ENCODE data around the gene AMIGO2.

The AMIGO2 gene

DNA sequence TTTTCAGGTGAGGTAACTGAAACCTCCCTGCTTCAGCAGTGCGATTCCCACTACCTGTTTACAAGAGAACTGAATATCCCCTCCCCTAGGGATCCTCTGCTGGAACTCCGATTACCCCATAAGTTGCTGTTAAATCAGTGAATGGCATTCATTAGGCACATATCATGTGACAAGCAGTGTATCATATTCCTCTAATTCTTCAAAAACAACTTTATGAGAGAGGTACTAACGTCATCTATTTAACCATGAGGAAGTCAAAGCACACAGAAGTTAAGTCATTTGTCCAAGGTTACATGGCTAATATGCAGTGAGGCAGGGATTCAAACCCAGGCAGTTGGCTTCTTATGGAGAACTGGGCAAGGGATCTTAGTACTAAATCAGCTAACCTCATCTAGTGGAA, 44.3 kb downstream of the AMIGO2 start (continued):
- TF ChIP-seq, protein P1, sequence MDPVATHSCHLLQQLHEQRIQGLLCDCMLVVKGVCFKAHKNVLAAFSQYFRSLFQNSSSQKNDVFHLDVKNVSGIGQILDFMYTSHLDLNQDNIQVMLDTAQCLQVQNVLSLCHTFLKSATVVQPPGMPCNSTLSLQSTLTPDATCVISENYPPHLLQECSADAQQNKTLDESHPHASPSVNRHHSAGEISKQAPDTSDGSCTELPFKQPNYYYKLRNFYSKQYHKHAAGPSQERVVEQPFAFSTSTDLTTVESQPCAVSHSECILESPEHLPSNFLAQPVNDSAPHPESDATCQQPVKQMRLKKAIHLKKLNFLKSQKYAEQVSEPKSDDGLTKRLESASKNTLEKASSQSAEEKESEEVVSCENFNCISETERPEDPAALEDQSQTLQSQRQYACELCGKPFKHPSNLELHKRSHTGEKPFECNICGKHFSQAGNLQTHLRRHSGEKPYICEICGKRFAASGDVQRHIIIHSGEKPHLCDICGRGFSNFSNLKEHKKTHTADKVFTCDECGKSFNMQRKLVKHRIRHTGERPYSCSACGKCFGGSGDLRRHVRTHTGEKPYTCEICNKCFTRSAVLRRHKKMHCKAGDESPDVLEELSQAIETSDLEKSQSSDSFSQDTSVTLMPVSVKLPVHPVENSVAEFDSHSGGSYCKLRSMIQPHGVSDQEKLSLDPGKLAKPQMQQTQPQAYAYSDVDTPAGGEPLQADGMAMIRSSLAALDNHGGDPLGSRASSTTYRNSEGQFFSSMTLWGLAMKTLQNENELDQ (tag by site-specific recombination; IDR thresholded peaks at IDR 0.05; ENCODE audit: low read depth): no peak
- TF ChIP-seq ZNF341 (tag by site-specific recombination; IDR thresholded peaks at IDR 0.05; ENCODE audit: low read depth) (no peak), WT1 (tag by site-specific recombination; IDR thresholded peaks at IDR 0.05) (0 out of 2 replicates have a peak, but pooled peaks have one; percentile 37), KLF9 (tag by site-specific recombination; IDR thresholded peaks at IDR 0.05; ENCODE audit: low read depth) (no peak), ZNF23 (tag by site-specific recombination; IDR thresholded peaks at IDR 0.05; ENCODE audit: borderline replicate concordance) (no peak), ZNF610 (tag by site-specific recombination; IDR thresholded peaks at IDR 0.05; ENCODE audit: borderline replicate concordance) (no peak), ZNF266 (tag by site-specific recombination; IDR thresholded peaks at IDR 0.05; ENCODE audit: low read depth) (no peak), ZNF76 (tag by site-specific recombination; IDR thresholded peaks at IDR 0.05; ENCODE audit: borderline replicate concordance, low read depth) (no peak), ZNF350 (tag by site-specific recombination; IDR thresholded peaks at IDR 0.05) (no peak), ZNF529 (tag by site-specific recombination; IDR thresholded peaks at IDR 0.05; ENCODE audit: insufficient replicate concordance) (no peak), TCF7L2 (IDR thresholded peaks at IDR 0.05; ENCODE audit: borderline replicate concordance, low read depth, low read length) (no peak), ZNF292 (tag by site-specific recombination; IDR thresholded peaks at IDR 0.05; ENCODE audit: borderline replicate concordance, low read depth) (no peak), ZNF146 (tag by site-specific recombination; IDR thresholded peaks at IDR 0.05) (no peak), ZNF664 (tag by site-specific recombination; IDR thresholded peaks at IDR 0.05) (no peak), ZFP37 (tag by site-specific recombination; IDR thresholded peaks at IDR 0.05) (no peak), TRIM28 (IDR thresholded peaks at IDR 0.05; ENCODE audit: borderline replicate concordance, low read length) (no peak; the same call in 1 of the 2 replicates), MEIS1 (CRISPR knock-in tag; IDR thresholded peaks at IDR 0.05; ENCODE audit: borderline replicate concordance) (no peak), ZNF660 (tag by site-specific recombination; IDR thresholded peaks at IDR 0.05) (no peak), GFI1B (tag by site-specific recombination; IDR thresholded peaks at IDR 0.05) (no peak), ZNF10 (tag by site-specific recombination; IDR thresholded peaks at IDR 0.05) (peak; percentile 80), ZNF596 (tag by site-specific recombination; IDR thresholded peaks at IDR 0.05) (no peak), ZNF169 (tag by site-specific recombination; IDR thresholded peaks at IDR 0.05) (no peak), ZFP69B (tag by site-specific recombination; IDR thresholded peaks at IDR 0.05) (no peak), BCL11A (tag by site-specific recombination; IDR thresholded peaks at IDR 0.05; ENCODE audit: low read depth) (0 out of 2 replicates have a peak, but pooled peaks have one; percentile 19)
- TF ChIP-seq, protein P2, sequence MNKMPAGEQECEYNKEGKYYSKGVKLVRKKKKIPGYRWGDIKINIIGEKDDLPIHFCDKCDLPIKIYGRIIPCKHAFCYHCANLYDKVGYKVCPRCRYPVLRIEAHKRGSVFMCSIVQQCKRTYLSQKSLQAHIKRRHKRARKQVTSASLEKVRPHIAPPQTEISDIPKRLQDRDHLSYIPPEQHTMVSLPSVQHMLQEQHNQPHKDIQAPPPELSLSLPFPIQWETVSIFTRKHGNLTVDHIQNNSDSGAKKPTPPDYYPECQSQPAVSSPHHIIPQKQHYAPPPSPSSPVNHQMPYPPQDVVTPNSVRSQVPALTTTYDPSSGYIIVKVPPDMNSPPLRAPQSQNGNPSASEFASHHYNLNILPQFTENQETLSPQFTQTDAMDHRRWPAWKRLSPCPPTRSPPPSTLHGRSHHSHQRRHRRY (tag by site-specific recombination; IDR thresholded peaks at IDR 0.05): no peak
- TF ChIP-seq, protein P3, sequence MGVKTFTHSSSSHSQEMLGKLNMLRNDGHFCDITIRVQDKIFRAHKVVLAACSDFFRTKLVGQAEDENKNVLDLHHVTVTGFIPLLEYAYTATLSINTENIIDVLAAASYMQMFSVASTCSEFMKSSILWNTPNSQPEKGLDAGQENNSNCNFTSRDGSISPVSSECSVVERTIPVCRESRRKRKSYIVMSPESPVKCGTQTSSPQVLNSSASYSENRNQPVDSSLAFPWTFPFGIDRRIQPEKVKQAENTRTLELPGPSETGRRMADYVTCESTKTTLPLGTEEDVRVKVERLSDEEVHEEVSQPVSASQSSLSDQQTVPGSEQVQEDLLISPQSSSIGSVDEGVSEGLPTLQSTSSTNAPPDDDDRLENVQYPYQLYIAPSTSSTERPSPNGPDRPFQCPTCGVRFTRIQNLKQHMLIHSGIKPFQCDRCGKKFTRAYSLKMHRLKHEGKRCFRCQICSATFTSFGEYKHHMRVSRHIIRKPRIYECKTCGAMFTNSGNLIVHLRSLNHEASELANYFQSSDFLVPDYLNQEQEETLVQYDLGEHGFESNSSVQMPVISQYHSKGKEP (tag by site-specific recombination; IDR thresholded peaks at IDR 0.05): no peak
- TF ChIP-seq, protein P4, sequence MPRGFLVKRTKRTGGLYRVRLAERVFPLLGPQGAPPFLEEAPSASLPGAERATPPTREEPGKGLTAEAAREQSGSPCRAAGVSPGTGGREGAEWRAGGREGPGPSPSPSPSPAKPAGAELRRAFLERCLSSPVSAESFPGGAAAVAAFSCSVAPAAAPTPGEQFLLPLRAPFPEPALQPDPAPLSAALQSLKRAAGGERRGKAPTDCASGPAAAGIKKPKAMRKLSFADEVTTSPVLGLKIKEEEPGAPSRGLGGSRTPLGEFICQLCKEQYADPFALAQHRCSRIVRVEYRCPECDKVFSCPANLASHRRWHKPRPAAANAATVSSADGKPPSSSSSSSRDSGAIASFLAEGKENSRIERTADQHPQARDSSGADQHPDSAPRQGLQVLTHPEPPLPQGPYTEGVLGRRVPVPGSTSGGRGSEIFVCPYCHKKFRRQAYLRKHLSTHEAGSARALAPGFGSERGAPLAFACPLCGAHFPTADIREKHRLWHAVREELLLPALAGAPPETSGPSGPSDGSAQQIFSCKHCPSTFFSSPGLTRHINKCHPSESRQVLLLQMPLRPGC (tag by site-specific recombination; IDR thresholded peaks at IDR 0.05): peak; percentile 52; the same call in 1 of the 2 replicates
- TF ChIP-seq, protein P5, sequence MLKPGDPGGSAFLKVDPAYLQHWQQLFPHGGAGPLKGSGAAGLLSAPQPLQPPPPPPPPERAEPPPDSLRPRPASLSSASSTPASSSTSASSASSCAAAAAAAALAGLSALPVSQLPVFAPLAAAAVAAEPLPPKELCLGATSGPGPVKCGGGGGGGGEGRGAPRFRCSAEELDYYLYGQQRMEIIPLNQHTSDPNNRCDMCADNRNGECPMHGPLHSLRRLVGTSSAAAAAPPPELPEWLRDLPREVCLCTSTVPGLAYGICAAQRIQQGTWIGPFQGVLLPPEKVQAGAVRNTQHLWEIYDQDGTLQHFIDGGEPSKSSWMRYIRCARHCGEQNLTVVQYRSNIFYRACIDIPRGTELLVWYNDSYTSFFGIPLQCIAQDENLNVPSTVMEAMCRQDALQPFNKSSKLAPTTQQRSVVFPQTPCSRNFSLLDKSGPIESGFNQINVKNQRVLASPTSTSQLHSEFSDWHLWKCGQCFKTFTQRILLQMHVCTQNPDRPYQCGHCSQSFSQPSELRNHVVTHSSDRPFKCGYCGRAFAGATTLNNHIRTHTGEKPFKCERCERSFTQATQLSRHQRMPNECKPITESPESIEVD (tag by site-specific recombination; IDR thresholded peaks at IDR 0.05): peak; percentile 82
- TF ChIP-seq, protein P6, sequence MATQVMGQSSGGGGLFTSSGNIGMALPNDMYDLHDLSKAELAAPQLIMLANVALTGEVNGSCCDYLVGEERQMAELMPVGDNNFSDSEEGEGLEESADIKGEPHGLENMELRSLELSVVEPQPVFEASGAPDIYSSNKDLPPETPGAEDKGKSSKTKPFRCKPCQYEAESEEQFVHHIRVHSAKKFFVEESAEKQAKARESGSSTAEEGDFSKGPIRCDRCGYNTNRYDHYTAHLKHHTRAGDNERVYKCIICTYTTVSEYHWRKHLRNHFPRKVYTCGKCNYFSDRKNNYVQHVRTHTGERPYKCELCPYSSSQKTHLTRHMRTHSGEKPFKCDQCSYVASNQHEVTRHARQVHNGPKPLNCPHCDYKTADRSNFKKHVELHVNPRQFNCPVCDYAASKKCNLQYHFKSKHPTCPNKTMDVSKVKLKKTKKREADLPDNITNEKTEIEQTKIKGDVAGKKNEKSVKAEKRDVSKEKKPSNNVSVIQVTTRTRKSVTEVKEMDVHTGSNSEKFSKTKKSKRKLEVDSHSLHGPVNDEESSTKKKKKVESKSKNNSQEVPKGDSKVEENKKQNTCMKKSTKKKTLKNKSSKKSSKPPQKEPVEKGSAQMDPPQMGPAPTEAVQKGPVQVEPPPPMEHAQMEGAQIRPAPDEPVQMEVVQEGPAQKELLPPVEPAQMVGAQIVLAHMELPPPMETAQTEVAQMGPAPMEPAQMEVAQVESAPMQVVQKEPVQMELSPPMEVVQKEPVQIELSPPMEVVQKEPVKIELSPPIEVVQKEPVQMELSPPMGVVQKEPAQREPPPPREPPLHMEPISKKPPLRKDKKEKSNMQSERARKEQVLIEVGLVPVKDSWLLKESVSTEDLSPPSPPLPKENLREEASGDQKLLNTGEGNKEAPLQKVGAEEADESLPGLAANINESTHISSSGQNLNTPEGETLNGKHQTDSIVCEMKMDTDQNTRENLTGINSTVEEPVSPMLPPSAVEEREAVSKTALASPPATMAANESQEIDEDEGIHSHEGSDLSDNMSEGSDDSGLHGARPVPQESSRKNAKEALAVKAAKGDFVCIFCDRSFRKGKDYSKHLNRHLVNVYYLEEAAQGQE (tag by site-specific recombination; IDR thresholded peaks at IDR 0.05): no peak

All from HEK293 (cell line).